Measurements from ENCODE around the gene LIPG. TPM values are rescaled to one million over a fixed set of nuclear protein-coding genes. Genes with fewer than 3 reads are reported as not detected.
"Not testable (repeated sequence)": the region's sequence is repeated elsewhere in the genome, so short reads cannot be mapped to it uniquely, and the experiment has no call there.

The LIPG gene
- total and polyA plus RNA-seq, 5 donors from 2014 or later: not detected

- Histone ChIP-seq H3K36me3 (ENCODE audit: control insufficient read depth, insufficient read depth, low read length) (no peaks in the 10 kb centered on the region), H3K27ac (ENCODE audit: insufficient read depth, low read length, poor library complexity, severe bottlenecking) (no peak overlapping the region), H3K4me3 (ENCODE audit: low read depth, low read length) (no peak overlapping the region), H3K9me3 (ENCODE audit: control insufficient read depth in 2 of 2, low read length in 2 of 2) (no peaks in the 10 kb centered on the region), H3K27me3 (ENCODE audit: control insufficient read depth, insufficient read depth, low read length) (peaks cover 12% of the 10 kb centered on the region), H3K4me1 (ENCODE audit: control insufficient read depth, insufficient read depth, low read length, poor library complexity, severe bottlenecking) (no peaks in the 10 kb centered on the region)
- Mint-ChIP-seq H3K27me3 (peaks cover 24% of the 10 kb centered on the region), H3K27ac (no peak overlapping the region), H3K4me3 (no peak overlapping the region), H3K4me1 (no peaks in the 10 kb centered on the region), H3K36me3 (no peaks in the 10 kb centered on the region), H3K9me3 (no peaks in the 10 kb centered on the region)
- ATAC-seq (ENCODE audit: low read depth in 2 of 2): no peak
- no peak for DNase-seq
Observed at GRCh38 chr18:49547701-49548100, 14.2 kb upstream of the LIPG start.

DNA sequence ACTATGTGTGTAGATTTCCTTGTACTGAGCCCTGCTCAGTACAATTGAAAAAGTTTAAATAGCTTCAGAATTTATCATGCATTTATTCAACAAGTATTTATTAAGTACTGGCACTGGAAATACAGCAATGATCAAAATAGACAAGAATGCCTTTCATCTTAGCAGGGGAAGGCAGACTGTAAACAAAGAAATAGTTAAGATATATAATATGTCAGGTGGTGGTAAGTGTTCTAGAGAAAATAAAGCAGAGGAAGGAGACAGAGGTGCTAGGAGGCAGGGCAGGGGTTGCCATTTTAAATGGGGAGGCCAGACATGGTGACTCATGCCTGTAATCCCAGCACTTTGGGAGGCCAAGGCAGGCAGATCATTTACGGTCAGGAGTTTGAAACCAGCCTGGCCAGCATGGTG is 13.6 kb upstream of the LIPG start:
- Histone ChIP-seq H3K4me3 (ENCODE audit: low read depth, low read length) (no peak overlapping the region), H3K4me1 (ENCODE audit: control insufficient read depth, insufficient read depth, low read length, poor library complexity, severe bottlenecking) (no peaks in the 10 kb centered on the region), H3K36me3 (ENCODE audit: control insufficient read depth, insufficient read depth, low read length) (no peaks in the 10 kb centered on the region), H3K27ac (ENCODE audit: insufficient read depth, low read length, poor library complexity, severe bottlenecking) (no peak overlapping the region), H3K27me3 (ENCODE audit: control insufficient read depth, insufficient read depth, low read length) (peaks cover 12% of the 10 kb centered on the region), H3K9me3 (ENCODE audit: control insufficient read depth in 2 of 2, low read length in 2 of 2) (no peaks in the 10 kb centered on the region)
- H3K36me3 Mint-ChIP-seq: no peaks in the 10 kb centered on the region
- no peak overlapping the region for H3K27ac Mint-ChIP-seq
- no peaks in the 10 kb centered on the region for H3K4me1 Mint-ChIP-seq
- no peak overlapping the region for H3K4me3 Mint-ChIP-seq
- H3K27me3 Mint-ChIP-seq: peaks cover 26% of the 10 kb centered on the region
- no peak for DNase-seq
- no peak for ATAC-seq (ENCODE audit: low read depth in 2 of 2)
- no peaks in the 10 kb centered on the region for H3K9me3 Mint-ChIP-seq

DNA sequence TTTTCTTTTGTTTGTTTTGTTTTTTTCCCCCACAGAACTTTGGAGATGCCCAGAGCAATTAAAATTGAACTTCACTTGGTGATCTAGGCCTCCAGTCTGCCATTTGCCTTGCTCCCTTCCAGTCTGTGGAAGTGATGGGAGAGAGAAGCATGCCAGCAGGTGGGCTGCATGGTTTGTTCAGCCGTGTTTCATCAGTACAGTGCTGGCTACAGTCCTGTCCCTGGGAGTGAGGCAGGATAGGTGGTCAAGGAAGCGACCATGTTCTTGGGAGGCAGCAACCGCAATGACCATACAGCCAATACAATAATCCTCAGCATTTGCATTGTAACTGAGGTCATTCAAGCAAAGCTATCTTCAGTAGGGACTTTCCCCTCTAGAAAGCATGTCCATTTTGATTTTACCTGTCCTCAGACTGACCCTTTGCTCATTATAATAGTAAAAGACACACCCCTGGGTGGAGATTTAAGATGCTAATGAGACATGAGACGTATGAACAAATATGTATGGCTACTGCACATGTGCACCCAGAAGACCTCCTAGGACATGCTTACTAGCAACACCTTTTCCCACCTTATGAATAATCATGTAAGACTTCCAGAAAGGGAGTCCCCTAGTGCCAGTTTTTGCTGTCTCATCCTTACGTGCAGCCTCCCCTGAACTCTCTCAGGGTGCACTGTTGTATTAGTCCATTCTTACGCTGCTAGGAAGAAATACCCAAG is 11.1 kb upstream of the LIPG start:
- Mint-ChIP-seq H3K36me3 (no peaks in the 10 kb centered on the region), H3K4me1 (no peaks in the 10 kb centered on the region), H3K4me3 (no peak overlapping the region), H3K27me3 (peaks cover 39% of the 10 kb centered on the region), H3K9me3 (no peaks in the 10 kb centered on the region), H3K27ac (no peak overlapping the region)
- Histone ChIP-seq H3K36me3 (ENCODE audit: control insufficient read depth, insufficient read depth, low read length) (no peaks in the 10 kb centered on the region), H3K4me1 (ENCODE audit: control insufficient read depth, insufficient read depth, low read length, poor library complexity, severe bottlenecking) (no peaks in the 10 kb centered on the region), H3K9me3 (ENCODE audit: control insufficient read depth in 2 of 2, low read length in 2 of 2) (no peaks in the 10 kb centered on the region), H3K4me3 (ENCODE audit: low read depth, low read length) (no peak overlapping the region), H3K27me3 (ENCODE audit: control insufficient read depth, insufficient read depth, low read length) (peaks cover 11% of the 10 kb centered on the region), H3K27ac (ENCODE audit: insufficient read depth, low read length, poor library complexity, severe bottlenecking) (no peak overlapping the region)
- no peak for ATAC-seq (ENCODE audit: low read depth in 2 of 2)
- DNase-seq: no peak

DNA sequence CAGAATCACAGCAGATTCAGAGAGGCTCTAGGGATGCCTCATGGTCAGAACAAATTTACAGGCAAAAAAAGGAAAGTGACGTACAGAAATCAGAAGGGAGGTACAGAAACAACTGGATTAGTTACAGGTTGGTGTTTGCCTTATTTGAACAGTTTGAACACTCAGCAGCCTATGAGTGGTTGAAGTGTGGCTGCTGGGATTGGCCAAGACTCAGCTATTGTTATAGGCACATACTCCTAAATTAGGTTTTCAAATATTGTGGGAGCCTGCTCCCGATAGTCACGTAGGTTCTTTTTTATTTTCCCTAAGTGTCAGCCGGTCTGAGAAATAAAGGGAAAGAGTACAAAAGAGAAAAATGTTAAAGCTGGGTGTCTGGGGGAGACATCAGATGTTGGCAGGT is 8.9 kb upstream of the LIPG start:
- H3K4me1 ChIP-seq (ENCODE audit: control insufficient read depth, insufficient read depth, low read length, poor library complexity, severe bottlenecking): no peaks in the 10 kb centered on the region
- no peaks in the 10 kb centered on the region for H3K36me3 Mint-ChIP-seq
- H3K27ac Mint-ChIP-seq: no peak overlapping the region
- H3K27me3 ChIP-seq (ENCODE audit: control insufficient read depth, insufficient read depth, low read length): peaks cover 5% of the 10 kb centered on the region
- H3K27me3 Mint-ChIP-seq: peaks cover 32% of the 10 kb centered on the region
- H3K4me3 ChIP-seq (ENCODE audit: low read depth, low read length): no peak overlapping the region
- H3K27ac ChIP-seq (ENCODE audit: insufficient read depth, low read length, poor library complexity, severe bottlenecking): no peak overlapping the region
- ATAC-seq (ENCODE audit: low read depth in 2 of 2) (no peak), DNase-seq (no peak)
- H3K9me3 ChIP-seq (ENCODE audit: control insufficient read depth in 2 of 2, low read length in 2 of 2): no peaks in the 10 kb centered on the region
- H3K4me1 Mint-ChIP-seq: no peaks in the 10 kb centered on the region
- no peaks in the 10 kb centered on the region for H3K9me3 Mint-ChIP-seq
- H3K4me3 Mint-ChIP-seq: no peak overlapping the region
- H3K36me3 ChIP-seq (ENCODE audit: control insufficient read depth, insufficient read depth, low read length): no peaks in the 10 kb centered on the region

GRCh38 chr18:49555641-49556040 is 6.2 kb upstream of the LIPG start:
- Histone ChIP-seq H3K27ac (ENCODE audit: insufficient read depth, low read length, poor library complexity, severe bottlenecking) (no peak overlapping the region), H3K27me3 (ENCODE audit: control insufficient read depth, insufficient read depth, low read length) (peaks cover 8% of the 10 kb centered on the region), H3K4me1 (ENCODE audit: control insufficient read depth, insufficient read depth, low read length, poor library complexity, severe bottlenecking) (no peaks in the 10 kb centered on the region), H3K36me3 (ENCODE audit: control insufficient read depth, insufficient read depth, low read length) (no peaks in the 10 kb centered on the region), H3K4me3 (ENCODE audit: low read depth, low read length) (no peak overlapping the region), H3K9me3 (ENCODE audit: control insufficient read depth in 2 of 2, low read length in 2 of 2) (no peaks in the 10 kb centered on the region)
- DNase-seq (no peak), ATAC-seq (ENCODE audit: low read depth in 2 of 2) (no peak)
- H3K27ac Mint-ChIP-seq: no peak overlapping the region
- no peaks in the 10 kb centered on the region for H3K9me3 Mint-ChIP-seq
- H3K27me3 Mint-ChIP-seq: peaks cover 54% of the 10 kb centered on the region
- H3K4me1 Mint-ChIP-seq: peaks cover 0 to 4% (median 0%) of the 10 kb centered on the region in 4 donors
- H3K36me3 Mint-ChIP-seq: no peaks in the 10 kb centered on the region
- H3K4me3 Mint-ChIP-seq: no peak overlapping the region

GRCh38 chr18:49558356-49558755 is 3.5 kb upstream of the LIPG start:
- Histone ChIP-seq H3K27me3 (ENCODE audit: control insufficient read depth, insufficient read depth, low read length) (peaks cover 15% of the 10 kb centered on the region), H3K36me3 (ENCODE audit: control insufficient read depth, insufficient read depth, low read length) (no peaks in the 10 kb centered on the region), H3K27ac (ENCODE audit: insufficient read depth, low read length, poor library complexity, severe bottlenecking) (no peak overlapping the region), H3K9me3 (ENCODE audit: control insufficient read depth in 2 of 2, low read length in 2 of 2) (no peaks in the 10 kb centered on the region), H3K4me3 (ENCODE audit: low read depth, low read length) (no peak overlapping the region), H3K4me1 (ENCODE audit: control insufficient read depth, insufficient read depth, low read length, poor library complexity, severe bottlenecking) (peaks cover 12% of the 10 kb centered on the region)
- no peaks in the 10 kb centered on the region for H3K9me3 Mint-ChIP-seq
- ATAC-seq (ENCODE audit: low read depth in 2 of 2): no peak
- DNase-seq: no peak
- H3K27ac Mint-ChIP-seq: no peak overlapping the region
- peaks cover 72% of the 10 kb centered on the region for H3K27me3 Mint-ChIP-seq
- H3K4me1 Mint-ChIP-seq: peaks cover 0 to 28% (median 2%) of the 10 kb centered on the region in 4 donors
- H3K4me3 Mint-ChIP-seq: no peak overlapping the region
- no peaks in the 10 kb centered on the region for H3K36me3 Mint-ChIP-seq

GRCh38 chr18:49559326-49559931 is 2.4 kb upstream of the LIPG start:
- peaks cover 0 to 28% (median 2%) of the 10 kb centered on the region in 4 donors for H3K4me1 Mint-ChIP-seq
- peak in 2 of 3 donors; percentile 19 to 35 for DNase-seq
- H3K9me3 Mint-ChIP-seq: not testable (repeated sequence)

GRCh38 chr18:49560277-49560623 is 1.6 kb upstream of the LIPG start:
- Histone ChIP-seq H3K27ac (ENCODE audit: insufficient read depth, low read length, poor library complexity, severe bottlenecking) (no peak overlapping the region), H3K4me1 (ENCODE audit: control insufficient read depth, insufficient read depth, low read length, poor library complexity, severe bottlenecking) (peaks cover 12% of the 10 kb centered on the region), H3K36me3 (ENCODE audit: control insufficient read depth, insufficient read depth, low read length) (no peaks in the 10 kb centered on the region), H3K27me3 (ENCODE audit: control insufficient read depth, insufficient read depth, low read length) (peaks cover 31% of the 10 kb centered on the region), H3K4me3 (ENCODE audit: low read depth, low read length) (no peak overlapping the region), H3K9me3 (ENCODE audit: control insufficient read depth in 2 of 2, low read length in 2 of 2) (no peaks in the 10 kb centered on the region)
- H3K9me3 Mint-ChIP-seq: peaks cover 0 to 2% (median 0%) of the 10 kb centered on the region in 7 donors
- peaks cover 0 to 28% (median 2%) of the 10 kb centered on the region in 4 donors for H3K4me1 Mint-ChIP-seq
- peak overlapping the region in 2 of 4 donors; percentile 22 to 38 for H3K4me3 Mint-ChIP-seq
- ATAC-seq (ENCODE audit: low read depth in 2 of 2) (no peak), DNase-seq (no peak)
- peaks cover 69% of the 10 kb centered on the region for H3K27me3 Mint-ChIP-seq
- H3K27ac Mint-ChIP-seq: no peak overlapping the region
- no peaks in the 10 kb centered on the region for H3K36me3 Mint-ChIP-seq

More at GRCh38 chr18:49559326-49559931, 2.4 kb upstream of the LIPG start:
- not testable (repeated sequence) for H3K4me3 Mint-ChIP-seq; H3K27ac ChIP-seq (ENCODE audit: insufficient read depth, low read length, poor library complexity, severe bottlenecking); ATAC-seq (ENCODE audit: low read depth in 2 of 2); H3K27ac Mint-ChIP-seq; H3K9me3 ChIP-seq (ENCODE audit: control insufficient read depth in 2 of 2, low read length in 2 of 2); H3K36me3 ChIP-seq (ENCODE audit: control insufficient read depth, insufficient read depth, low read length); H3K36me3 Mint-ChIP-seq; H3K4me3 ChIP-seq (ENCODE audit: low read depth, low read length)
- peaks cover 23% of the 10 kb centered on the region for H3K27me3 ChIP-seq (ENCODE audit: control insufficient read depth, insufficient read depth, low read length)
- peaks cover 12% of the 10 kb centered on the region for H3K4me1 ChIP-seq (ENCODE audit: control insufficient read depth, insufficient read depth, low read length, poor library complexity, severe bottlenecking)
- H3K27me3 Mint-ChIP-seq: peaks cover 66% of the 10 kb centered on the region
